ENCODE results near the gene CEMP1.

The CEMP1 gene

DNA sequence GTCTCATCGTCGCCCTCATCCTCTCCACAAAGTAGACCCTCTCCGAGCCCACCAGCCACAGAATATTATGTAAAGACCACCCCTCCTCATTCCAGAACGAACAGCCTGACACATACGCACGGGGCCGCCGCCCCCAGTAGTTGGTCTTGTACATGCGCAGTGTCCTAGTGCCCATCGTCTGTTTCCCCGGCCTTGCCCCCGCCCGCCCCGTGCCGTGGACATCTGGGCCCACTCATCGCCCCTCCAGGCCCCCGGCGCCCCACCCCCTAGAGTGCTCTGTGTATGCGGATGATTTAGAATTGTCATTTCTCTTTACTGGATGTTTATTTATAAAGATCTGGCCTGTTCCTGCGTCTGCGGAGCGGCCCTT lies 11.5 kb downstream of the CEMP1 start:
- Histone ChIP-seq H2BK12ac (ENCODE audit: low read length) (no peak overlapping the region), H3K4ac (ENCODE audit: low read length) (no peak overlapping the region), H3K9me3 (replicated peaks in 1 of 2; ENCODE audit: control insufficient read depth in 2 of 2, insufficient read depth in 1 of 2, low read depth in 1 of 2, low read length in 2 of 2) (no peaks in the 10 kb centered on the region), H2BK5ac (ENCODE audit: low read length) (peak overlapping the region; percentile 66), H3K27me3 (ENCODE audit: control insufficient read depth in 3 of 3, insufficient read depth in 3 of 3, low read depth in 1 of 3, low read length in 3 of 3) (no peaks in the 10 kb centered on the region), H3K9ac (ENCODE audit: low read depth, low read length, poor library complexity) (no peak overlapping the region), H4K8ac (ENCODE audit: low read depth, low read length) (no peak overlapping the region), H2AFZ (ENCODE audit: low read length) (peak overlapping the region; percentile 86), H3K14ac (ENCODE audit: low read length) (no peak overlapping the region), H3K4me2 (ENCODE audit: insufficient read depth, low read length, poor library complexity, severe bottlenecking) (peak overlapping the region; percentile 86), H3K79me1 (ENCODE audit: low read depth, low read length) (peaks cover 39% of the 10 kb centered on the region), H4K91ac (ENCODE audit: low read depth, low read length, poor library complexity) (no peak overlapping the region), H3K27ac (replicated peaks; ENCODE audit: low read length) (no peak overlapping the region), H3K23ac (ENCODE audit: low read depth, low read length, poor library complexity) (no peak overlapping the region), H3K36me3 (replicated peaks in 1 of 2; ENCODE audit: control insufficient read depth in 2 of 2, insufficient read depth in 2 of 2, low read length in 2 of 2) (peaks cover 15 to 51% of the 10 kb centered on the region in 2 donors), H3K4me1 (ENCODE audit: control insufficient read depth in 2 of 2, insufficient read depth in 1 of 2, low read depth in 1 of 2, low read length in 2 of 2) (peaks cover 14 to 16% of the 10 kb centered on the region in 2 donors), H2BK15ac (ENCODE audit: low read length) (no peak overlapping the region), H3K4me3 (ENCODE audit: low read length in 2 of 2) (peak overlapping the region in 1 of 2 donors; percentile 67), H2BK120ac (ENCODE audit: low read depth, low read length) (no peak overlapping the region), H2AK5ac (ENCODE audit: low read depth, low read length) (no peak overlapping the region), H3K18ac (ENCODE audit: low read length) (no peak overlapping the region)
- no peak for DNase-seq (ENCODE audit: low spot score)
- no CpG with 5 or more reads among the region's 22 CpGs for WGBS, 2 donors (ENCODE audit: extremely low coverage in 2 of 2, insufficient read length in 2 of 2, insufficient replicate concordance in 1 of 2)

DNA sequence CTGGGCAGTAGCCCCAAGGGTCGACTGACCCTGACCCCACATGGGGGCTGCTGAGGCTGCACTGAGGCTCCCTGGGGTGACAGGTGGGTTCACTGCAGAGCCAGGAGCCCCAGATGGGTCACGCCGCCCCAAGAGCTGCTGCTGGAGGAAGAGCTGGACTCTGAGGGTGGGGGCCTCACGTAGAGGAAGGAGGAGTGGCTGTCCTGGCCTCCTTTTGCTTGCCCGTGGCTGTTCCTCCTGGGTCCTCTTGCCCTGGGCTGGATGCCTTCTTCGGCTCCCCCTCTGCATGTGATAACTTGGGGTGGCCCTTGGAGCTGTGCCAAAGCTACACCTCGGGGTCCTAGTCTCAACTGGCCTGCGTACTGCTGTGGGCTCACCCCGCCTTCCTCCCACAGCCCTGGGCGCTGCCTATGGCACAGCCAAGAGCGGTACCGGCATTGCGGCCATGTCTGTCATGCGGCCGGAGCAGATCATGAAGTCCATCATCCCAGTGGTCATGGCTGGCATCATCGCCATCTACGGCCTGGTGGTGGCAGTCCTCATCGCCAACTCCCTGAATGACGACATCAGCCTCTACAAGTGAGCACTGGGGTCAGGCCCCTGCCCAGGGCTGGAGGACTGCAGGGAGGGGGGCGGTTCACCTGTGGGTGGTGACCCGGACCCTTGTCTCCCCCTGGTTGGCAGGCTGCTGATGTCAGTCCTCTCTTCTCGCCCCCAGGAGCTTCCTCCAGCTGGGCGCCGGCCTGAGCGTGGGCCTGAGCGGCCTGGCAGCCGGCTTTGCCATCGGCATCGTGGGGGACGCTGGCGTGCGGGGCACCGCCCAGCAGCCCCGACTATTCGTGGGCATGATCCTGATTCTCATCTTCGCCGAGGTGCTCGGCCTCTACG lies 12.1 kb downstream of the CEMP1 start:
- Histone ChIP-seq H3K27ac (replicated peaks; ENCODE audit: low read length) (no peak overlapping the region), H3K14ac (ENCODE audit: low read length) (no peak overlapping the region), H2BK12ac (ENCODE audit: low read length) (peak overlapping the region; percentile 41), H4K91ac (ENCODE audit: low read depth, low read length, poor library complexity) (no peak overlapping the region), H3K4me2 (ENCODE audit: insufficient read depth, low read length, poor library complexity, severe bottlenecking) (no peak overlapping the region), H3K9me3 (replicated peaks in 1 of 2; ENCODE audit: control insufficient read depth in 2 of 2, insufficient read depth in 1 of 2, low read depth in 1 of 2, low read length in 2 of 2) (no peaks in the 10 kb centered on the region), H3K4me3 (ENCODE audit: low read length in 2 of 2) (peak overlapping the region in 1 of 2 donors; percentile 27), H2BK120ac (ENCODE audit: low read depth, low read length) (no peak overlapping the region), H3K4me1 (ENCODE audit: control insufficient read depth in 2 of 2, insufficient read depth in 1 of 2, low read depth in 1 of 2, low read length in 2 of 2) (peaks cover 16 to 17% of the 10 kb centered on the region in 2 donors), H2BK5ac (ENCODE audit: low read length) (no peak overlapping the region), H3K4ac (ENCODE audit: low read length) (no peak overlapping the region), H3K36me3 (replicated peaks in 1 of 2; ENCODE audit: control insufficient read depth in 2 of 2, insufficient read depth in 2 of 2, low read length in 2 of 2) (peaks cover 13 to 46% of the 10 kb centered on the region in 2 donors), H2AK5ac (ENCODE audit: low read depth, low read length) (no peak overlapping the region), H3K79me1 (ENCODE audit: low read depth, low read length) (peaks cover 39% of the 10 kb centered on the region), H3K18ac (ENCODE audit: low read length) (peak overlapping the region; percentile 38), H3K23ac (ENCODE audit: low read depth, low read length, poor library complexity) (no peak overlapping the region), H3K27me3 (ENCODE audit: control insufficient read depth in 3 of 3, insufficient read depth in 3 of 3, low read depth in 1 of 3, low read length in 3 of 3) (no peaks in the 10 kb centered on the region), H2BK15ac (ENCODE audit: low read length) (no peak overlapping the region), H4K8ac (ENCODE audit: low read depth, low read length) (peak overlapping the region; percentile 65), H2AFZ (ENCODE audit: low read length) (no peak overlapping the region), H3K9ac (ENCODE audit: low read depth, low read length, poor library complexity) (peak overlapping the region; percentile 44)
- no peak for DNase-seq (ENCODE audit: low spot score)
- WGBS, 2 donors (ENCODE audit: extremely low coverage in 2 of 2, insufficient read length in 2 of 2, insufficient replicate concordance in 1 of 2) = no CpG with 5 or more reads among the region's 39 CpGs

DNA sequence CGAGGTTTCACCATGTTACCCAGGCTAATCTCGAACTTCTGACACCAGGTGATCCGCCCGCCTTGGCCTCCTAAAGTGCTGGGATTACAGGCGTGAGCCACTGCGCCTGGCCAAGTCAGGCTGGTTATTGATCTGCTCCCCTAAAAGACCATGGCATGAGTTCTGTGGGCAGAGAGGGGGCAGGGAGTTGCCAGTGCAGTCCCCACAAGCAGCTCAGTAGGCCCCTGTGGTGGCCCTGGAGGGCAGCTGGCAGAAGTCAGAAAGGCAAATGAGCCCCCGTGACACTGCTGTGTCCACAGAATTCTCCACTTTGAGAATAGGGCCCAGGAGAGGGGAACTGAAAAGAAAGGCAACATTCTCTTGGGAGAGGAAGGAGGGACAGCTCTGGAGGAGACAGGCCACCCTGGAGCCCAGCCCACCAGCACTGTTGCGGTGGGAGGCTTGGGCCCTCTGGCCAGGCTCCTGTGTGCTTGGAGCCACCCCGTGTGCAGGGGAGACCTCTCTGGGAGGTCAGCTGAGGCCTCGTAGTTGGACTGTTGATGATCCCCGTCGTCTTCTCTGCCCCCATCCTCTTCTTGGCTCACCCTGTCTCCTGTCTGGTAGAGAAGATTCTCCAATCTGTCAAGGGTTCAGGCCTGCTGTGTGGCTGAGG lies 13.1 kb downstream of the CEMP1 start:
- no peak overlapping the region for H3K9ac ChIP-seq (ENCODE audit: low read depth, low read length, poor library complexity)
- H3K4ac ChIP-seq (ENCODE audit: low read length) = no peak overlapping the region
- no peak overlapping the region for H3K23ac ChIP-seq (ENCODE audit: low read depth, low read length, poor library complexity)
- no peak overlapping the region for H2BK5ac ChIP-seq (ENCODE audit: low read length)
- no peak overlapping the region for H2BK15ac ChIP-seq (ENCODE audit: low read length)
- H3K9me3 ChIP-seq (replicated peaks in 1 of 2; ENCODE audit: control insufficient read depth in 2 of 2, insufficient read depth in 1 of 2, low read depth in 1 of 2, low read length in 2 of 2) = no peaks in the 10 kb centered on the region
- no peak overlapping the region for H2AFZ ChIP-seq (ENCODE audit: low read length)
- no peak overlapping the region for H3K14ac ChIP-seq (ENCODE audit: low read length)
- H3K18ac ChIP-seq (ENCODE audit: low read length) = no peak overlapping the region
- no peak overlapping the region for H2BK12ac ChIP-seq (ENCODE audit: low read length)
- no peak overlapping the region for H3K4me2 ChIP-seq (ENCODE audit: insufficient read depth, low read length, poor library complexity, severe bottlenecking)
- H3K79me1 ChIP-seq (ENCODE audit: low read depth, low read length) = peaks cover 39% of the 10 kb centered on the region
- H3K27me3 ChIP-seq (ENCODE audit: control insufficient read depth in 3 of 3, insufficient read depth in 3 of 3, low read depth in 1 of 3, low read length in 3 of 3) = no peaks in the 10 kb centered on the region
- no peak overlapping the region for H4K8ac ChIP-seq (ENCODE audit: low read depth, low read length)
- no peak overlapping the region for H3K27ac ChIP-seq (replicated peaks; ENCODE audit: low read length)
- no peak overlapping the region for H2BK120ac ChIP-seq (ENCODE audit: low read depth, low read length)
- no CpG with 5 or more reads among the region's 12 CpGs for WGBS, 2 donors (ENCODE audit: extremely low coverage in 2 of 2, insufficient read length in 2 of 2, insufficient replicate concordance in 1 of 2)
- peaks cover 19% of the 10 kb centered on the region in 2 donors for H3K4me1 ChIP-seq (ENCODE audit: control insufficient read depth in 2 of 2, insufficient read depth in 1 of 2, low read depth in 1 of 2, low read length in 2 of 2)
- H4K91ac ChIP-seq (ENCODE audit: low read depth, low read length, poor library complexity) = no peak overlapping the region
- H2AK5ac ChIP-seq (ENCODE audit: low read depth, low read length) = no peak overlapping the region
- no peak for DNase-seq (ENCODE audit: low spot score)
- H3K36me3 ChIP-seq (replicated peaks in 1 of 2; ENCODE audit: control insufficient read depth in 2 of 2, insufficient read depth in 2 of 2, low read length in 2 of 2) = peaks cover 10 to 37% of the 10 kb centered on the region in 2 donors
- no peak overlapping the region for H3K4me3 ChIP-seq (ENCODE audit: low read length in 2 of 2)

All from neuronal stem cell (in vitro differentiated cells).